ENCODE measurements around the gene VAMP5. TPM values are rescaled to one million over a fixed set of nuclear protein-coding genes. Genes with fewer than 3 reads are reported as not detected.
A peak's percentile ranks its signal among the peaks of the same experiment; 100 is the strongest.

Gene VAMP5
- total RNA-seq, 1 experiment from 2014 or later, result 0.59 TPM

GRCh38 chr2:85600951-85601770 lies 16.9 kb downstream of the VAMP5 start:
- Histone ChIP-seq H3K27ac (ENCODE audit: insufficient read length, low read depth, low read length) (no peak overlapping the region), H3K79me1 (ENCODE audit: insufficient read depth, low read depth, low read length, poor library complexity, severe bottlenecking) (no peaks in the 10 kb centered on the region), H3K18ac (ENCODE audit: insufficient read length, low read depth, low read length) (no peak overlapping the region), H2BK5ac (ENCODE audit: insufficient read length, low read length) (no peak overlapping the region), H4K5ac (ENCODE audit: insufficient read length, low read depth, low read length) (no peak overlapping the region), H2BK12ac (ENCODE audit: insufficient read length, low read depth, low read length) (no peak overlapping the region), H2BK20ac (ENCODE audit: low read depth, low read length, poor library complexity, severe bottlenecking) (no peak overlapping the region), H2AFZ (ENCODE audit: low read length) (no peak overlapping the region), H3K4ac (ENCODE audit: low read depth, low read length) (no peak overlapping the region), H3K79me2 (ENCODE audit: insufficient read depth, low read length) (no peaks in the 10 kb centered on the region), H4K91ac (ENCODE audit: insufficient read length, low read depth, low read length) (no peak overlapping the region), H4K20me1 (ENCODE audit: control insufficient read depth, insufficient read depth, insufficient read length) (no peaks in the 10 kb centered on the region), H3K14ac (ENCODE audit: insufficient read depth, low read length) (no peak overlapping the region), H2BK120ac (ENCODE audit: low read depth, low read length, poor library complexity, severe bottlenecking) (no peak overlapping the region), H2BK15ac (ENCODE audit: low read depth, low read length) (no peak overlapping the region), H3K27me3 (ENCODE audit: insufficient read depth, low read length) (no peaks in the 10 kb centered on the region), H3K9ac (ENCODE audit: extremely low read depth, insufficient read length, low read length) (no peak overlapping the region), H3K9me3 (ENCODE audit: control insufficient read depth, low read depth, low read length) (no peaks in the 10 kb centered on the region), H3T11ph (ENCODE audit: low read length) (no peak overlapping the region), H3K4me2 (ENCODE audit: insufficient read depth, insufficient read length, low read length) (peak overlapping the region; percentile 59), H2AK5ac (ENCODE audit: insufficient read length, low read length) (no peak overlapping the region), H4K8ac (replicated peaks; ENCODE audit: insufficient read length, low read depth, low read length) (no peak overlapping the region), H3K23ac (ENCODE audit: insufficient read length, low read depth, low read length) (no peak overlapping the region), H3K23me2 (ENCODE audit: insufficient read length, low read depth, low read length, poor library complexity, severe bottlenecking) (peaks cover 5% of the 10 kb centered on the region), H3K56ac (ENCODE audit: insufficient read length, low read depth, low read length) (no peak overlapping the region), H3K4me1 (ENCODE audit: insufficient read depth, low read length) (peaks cover 3% of the 10 kb centered on the region; the same call in 1 of the 2 replicates)
- DNase-seq, result no peak
- H3K9me3 Mint-ChIP-seq, result no peaks in the 10 kb centered on the region
- H3K36me3 Mint-ChIP-seq (ENCODE audit: insufficient read depth in 1 of 3, low read depth in 3 of 3), result peaks cover 0 to 24% (median 23%) of the 10 kb centered on the region in 3 experiments; a peak in 5 of 7 replicates
- H3K27me3 Mint-ChIP-seq (ENCODE audit: low read depth), result no peaks in the 10 kb centered on the region
- peak overlapping the region; percentile 83 to 88 for H3K4me3 Mint-ChIP-seq
- H3K27ac Mint-ChIP-seq, result no peak overlapping the region
- WGBS (ENCODE audit: extremely low coverage, insufficient read length, low lambda C conversion rate), result no CpG with 5 or more reads among the region's 6 CpGs
- H3K4me1 Mint-ChIP-seq, result peaks cover 23 to 28% of the 10 kb centered on the region in 2 experiments
- no peak for TF ChIP-seq CTCF (conservative IDR thresholded peaks at IDR 0.05)

Data from H9 (cell line).